Measurements from ENCODE around the gene NEK7.
"Not testable (repeated sequence)": the region's sequence is repeated elsewhere in the genome, so short reads cannot be mapped to it uniquely, and the experiment has no call there.

The NEK7 gene

DNA sequence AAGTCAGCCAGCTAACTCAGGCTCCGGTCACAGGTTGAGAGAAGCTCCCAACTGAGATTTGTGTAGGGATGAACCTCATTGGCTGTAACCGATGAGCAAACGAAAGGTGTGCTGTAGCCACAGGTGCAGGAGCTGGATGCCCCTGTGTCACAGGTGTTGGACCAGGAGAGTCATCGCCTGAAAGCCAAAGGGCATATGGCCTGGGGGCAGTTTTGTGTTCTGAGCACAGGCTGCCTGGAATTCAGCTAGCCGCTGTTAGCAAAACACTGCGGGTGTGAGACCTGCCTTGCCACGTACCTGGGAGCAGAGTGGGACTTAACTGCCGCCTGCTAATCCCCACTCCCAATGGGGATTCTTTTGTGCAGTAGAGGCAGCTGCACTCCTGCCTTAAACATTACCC lies 55.3 kb downstream of the NEK7 start:
- peaks cover 3% of the 10 kb centered on the region; the same call in 1 of the 2 replicates for H3K4me1 ChIP-seq
- H3K36me3 ChIP-seq = no peaks in the 10 kb centered on the region
- no peak for DNase-seq
- no peaks in the 10 kb centered on the region for H3K27me3 ChIP-seq
- no peak overlapping the region for H3K4me3 ChIP-seq (ENCODE audit: low read depth, low read length)
- TF ChIP-seq, protein P1, sequence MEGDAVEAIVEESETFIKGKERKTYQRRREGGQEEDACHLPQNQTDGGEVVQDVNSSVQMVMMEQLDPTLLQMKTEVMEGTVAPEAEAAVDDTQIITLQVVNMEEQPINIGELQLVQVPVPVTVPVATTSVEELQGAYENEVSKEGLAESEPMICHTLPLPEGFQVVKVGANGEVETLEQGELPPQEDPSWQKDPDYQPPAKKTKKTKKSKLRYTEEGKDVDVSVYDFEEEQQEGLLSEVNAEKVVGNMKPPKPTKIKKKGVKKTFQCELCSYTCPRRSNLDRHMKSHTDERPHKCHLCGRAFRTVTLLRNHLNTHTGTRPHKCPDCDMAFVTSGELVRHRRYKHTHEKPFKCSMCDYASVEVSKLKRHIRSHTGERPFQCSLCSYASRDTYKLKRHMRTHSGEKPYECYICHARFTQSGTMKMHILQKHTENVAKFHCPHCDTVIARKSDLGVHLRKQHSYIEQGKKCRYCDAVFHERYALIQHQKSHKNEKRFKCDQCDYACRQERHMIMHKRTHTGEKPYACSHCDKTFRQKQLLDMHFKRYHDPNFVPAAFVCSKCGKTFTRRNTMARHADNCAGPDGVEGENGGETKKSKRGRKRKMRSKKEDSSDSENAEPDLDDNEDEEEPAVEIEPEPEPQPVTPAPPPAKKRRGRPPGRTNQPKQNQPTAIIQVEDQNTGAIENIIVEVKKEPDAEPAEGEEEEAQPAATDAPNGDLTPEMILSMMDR (IDR thresholded peaks at IDR 0.05; ENCODE audit: low read depth, low read length) = no peak
- no peaks in the 10 kb centered on the region for H3K9me3 ChIP-seq

- Histone ChIP-seq H3K36me3 (no peaks in the 10 kb centered on the region), H3K4me1 (peaks cover 3% of the 10 kb centered on the region; the same call in 1 of the 2 replicates), H3K9me3 (no peaks in the 10 kb centered on the region), H3K4me3 (ENCODE audit: low read depth, low read length) (no peak overlapping the region), H3K27me3 (no peaks in the 10 kb centered on the region)
- no peak for DNase-seq
- TF ChIP-seq, protein P1 (IDR thresholded peaks at IDR 0.05; ENCODE audit: low read depth, low read length) = no peak
These were observed 55.9 kb downstream of the NEK7 start for GRCh38 chr1:198212675-198213074.

- no peaks in the 10 kb centered on the region for H3K9me3 ChIP-seq
- no peaks in the 10 kb centered on the region for H3K4me1 ChIP-seq
- no peaks in the 10 kb centered on the region for H3K36me3 ChIP-seq
- no peak overlapping the region for H3K4me3 ChIP-seq (ENCODE audit: low read depth, low read length)
- no peak for DNase-seq
- no peaks in the 10 kb centered on the region for H3K27me3 ChIP-seq
- TF ChIP-seq, protein P1 (IDR thresholded peaks at IDR 0.05; ENCODE audit: low read depth, low read length) = no peak
These were observed 58.1 kb downstream of the NEK7 start for GRCh38 chr1:198214924-198215323.

DNA sequence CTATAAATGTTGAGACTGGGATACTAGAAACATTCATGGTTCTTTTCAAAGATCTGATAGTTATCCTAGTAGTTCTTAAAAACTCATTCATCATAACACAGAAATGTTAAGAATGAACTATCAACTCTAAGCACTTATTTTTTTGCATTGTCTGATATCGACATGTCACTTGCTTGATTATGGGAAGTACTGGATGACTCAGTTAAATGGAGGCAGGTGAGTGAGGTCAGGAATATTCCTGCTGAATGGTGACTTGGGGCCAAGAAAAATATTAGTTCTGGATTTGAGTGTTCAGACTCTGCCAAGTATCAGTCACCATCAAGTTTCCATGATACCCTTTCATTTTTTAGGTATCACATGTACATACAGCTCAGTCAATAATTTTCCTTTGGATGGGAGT lies 63.6 kb downstream of the NEK7 start:
- Histone ChIP-seq H3K36me3 (no peaks in the 10 kb centered on the region), H3K4me1 (no peaks in the 10 kb centered on the region), H3K4me3 (ENCODE audit: low read depth, low read length) (no peak overlapping the region), H3K9me3 (no peaks in the 10 kb centered on the region), H3K27me3 (no peaks in the 10 kb centered on the region)
- no peak for DNase-seq
- TF ChIP-seq, protein P1 (IDR thresholded peaks at IDR 0.05; ENCODE audit: low read depth, low read length) = no peak

DNA sequence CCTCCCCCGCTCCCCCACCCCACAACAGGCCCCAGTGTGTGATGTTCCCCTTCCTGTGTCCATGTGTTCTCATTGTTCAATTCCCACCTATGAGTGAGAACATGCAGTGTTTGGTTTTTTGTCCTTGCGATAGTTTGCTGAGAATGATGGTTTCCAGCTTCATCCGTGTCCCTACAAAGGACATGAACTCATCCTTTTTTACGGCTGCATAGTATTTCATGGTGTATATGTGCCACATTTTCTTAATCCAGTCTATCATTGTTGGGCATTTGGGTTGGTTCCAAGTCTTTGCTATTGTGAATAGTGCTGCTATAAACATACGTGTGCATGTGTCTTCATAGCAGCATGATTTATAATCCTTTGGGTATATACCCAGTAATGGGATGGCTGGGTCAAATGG lies 70.2 kb downstream of the NEK7 start:
- H3K9me3 ChIP-seq; H3K4me3 ChIP-seq (ENCODE audit: low read depth, low read length); H3K4me1 ChIP-seq; H3K27me3 ChIP-seq; DNase-seq; H3K36me3 ChIP-seq: not testable (repeated sequence)

DNA sequence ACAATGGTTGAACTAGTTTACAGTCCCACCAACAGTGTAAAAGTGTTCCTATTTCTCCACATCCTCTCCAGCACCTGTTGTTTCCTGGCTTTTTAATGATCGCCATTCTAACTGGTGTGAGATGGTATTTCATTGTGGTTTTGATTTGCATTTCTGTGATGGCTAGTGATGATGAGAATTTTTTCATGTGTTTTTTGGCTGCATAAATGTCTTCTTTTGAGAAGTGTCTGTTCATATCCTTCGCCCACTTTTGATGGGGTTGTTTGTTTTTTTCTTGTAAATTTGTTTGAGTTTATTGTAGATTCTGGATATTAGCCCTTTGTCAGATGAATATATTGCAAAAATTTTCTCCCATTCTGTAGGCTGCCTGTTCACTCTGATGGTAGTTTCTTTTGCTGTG lies 70.7 kb downstream of the NEK7 start:
- not testable (repeated sequence) for H3K4me1 ChIP-seq; H3K36me3 ChIP-seq; H3K27me3 ChIP-seq; DNase-seq; H3K9me3 ChIP-seq; H3K4me3 ChIP-seq (ENCODE audit: low read depth, low read length)

GRCh38 chr1:198228925-198229324 lies 72.1 kb downstream of the NEK7 start:
- H3K27me3 ChIP-seq = no peaks in the 10 kb centered on the region
- no peaks in the 10 kb centered on the region for H3K36me3 ChIP-seq
- no peaks in the 10 kb centered on the region for H3K9me3 ChIP-seq
- DNase-seq = no peak
- H3K4me1 ChIP-seq = peaks cover 3% of the 10 kb centered on the region
- H3K4me3 ChIP-seq (ENCODE audit: low read depth, low read length) = no peak overlapping the region
- TF ChIP-seq, protein P1 (IDR thresholded peaks at IDR 0.05; ENCODE audit: low read depth, low read length) = no peak

All from BE2C (cell line).